A549 treated with ZK216348 at 1 μM for 4 hours (cell line): ENCODE data around the gene GREM2. TPM values are rescaled to one million over a fixed set of nuclear protein-coding genes. Genes with fewer than 3 reads are reported as not detected.

Experiments used
- total RNA-seq: library from RNA; stranded (reverse); fragments of 200-300 nt; extraction: Qiagen RNA extraction; gene quantifications from 5 replicates; pipeline ENCODE4 v1.2.3, GENCODE V29; 2022; ENCODE audit warnings: low read depth

Gene GREM2
- 0.08 to 0.21 TPM (median 0.18 TPM) in 5 replicates for total RNA-seq

DNA sequence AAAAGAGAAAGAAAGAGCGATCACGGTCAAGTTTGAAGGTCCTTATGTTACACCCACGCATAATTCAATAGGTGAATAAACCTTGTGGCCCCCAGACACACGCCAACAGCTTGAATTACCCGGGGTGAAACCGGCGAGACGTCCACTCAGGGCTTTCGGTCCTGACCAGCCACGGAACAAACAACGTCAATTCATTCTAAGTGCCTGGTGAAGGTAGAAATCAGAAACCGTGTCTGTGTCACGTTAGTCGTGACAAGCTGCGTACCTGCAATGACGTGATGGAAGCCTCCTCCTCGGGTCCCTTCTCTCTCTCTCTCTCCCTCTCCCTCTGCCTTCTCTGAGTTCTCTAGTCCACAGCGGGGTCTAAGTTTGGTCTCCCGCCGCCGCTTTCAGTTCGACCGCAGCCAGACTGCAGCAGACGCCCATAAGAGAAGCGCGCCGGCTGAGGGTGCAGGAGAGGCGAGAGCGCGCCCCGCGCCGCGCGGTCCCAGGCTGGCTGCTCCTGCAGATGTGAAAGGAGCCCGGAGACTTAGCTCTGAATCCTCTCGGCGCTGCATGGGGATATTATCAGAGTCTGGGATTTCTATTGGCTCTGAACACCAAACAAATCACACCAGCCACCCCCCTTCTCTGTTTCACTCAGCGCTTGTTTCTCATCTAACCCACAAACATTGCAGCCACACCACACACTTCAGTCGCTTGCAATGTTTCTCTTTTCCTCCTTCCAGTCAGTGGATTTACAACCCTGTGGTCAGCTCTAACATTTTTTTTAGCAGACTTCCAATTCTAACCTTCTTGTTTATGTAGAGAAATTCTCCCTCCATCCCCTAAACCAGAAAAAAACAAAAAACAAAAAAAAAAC is at the start of gene GREM2:
Gene GREM2, minus strand, starts transcription at position 537 of the 862 bp plus-strand sequence. CDS start 118,680 bp downstream, outside the sequence.

